AG09309 (cell line): ENCODE results near the gene CHAF1B.

ENCODE experiments used
- DNase-seq: peaks from one replicate; pipeline ENCODE4 v3.0.0-alpha.2; 2010; ENCODE audit warnings: low read depth
- H3K4me3 ChIP-seq: 2 replicates; pipeline ENCODE4 v1.5.1; 2011; ENCODE audit warnings: mild to moderate bottlenecking, low read depth, low read length, moderate library complexity; ENCODE audit not compliant: control insufficient read depth
- CTCF ChIP-seq: IDR thresholded peaks from 2 replicates; pipeline ENCODE4 v1.5.1; 2011; ENCODE audit warnings: mild to moderate bottlenecking, low read depth, low read length, inconsistent platforms; ENCODE audit not compliant: insufficient read depth, control insufficient read depth; ENCODE audit errors: missing control alignments

The CHAF1B gene

DNA sequence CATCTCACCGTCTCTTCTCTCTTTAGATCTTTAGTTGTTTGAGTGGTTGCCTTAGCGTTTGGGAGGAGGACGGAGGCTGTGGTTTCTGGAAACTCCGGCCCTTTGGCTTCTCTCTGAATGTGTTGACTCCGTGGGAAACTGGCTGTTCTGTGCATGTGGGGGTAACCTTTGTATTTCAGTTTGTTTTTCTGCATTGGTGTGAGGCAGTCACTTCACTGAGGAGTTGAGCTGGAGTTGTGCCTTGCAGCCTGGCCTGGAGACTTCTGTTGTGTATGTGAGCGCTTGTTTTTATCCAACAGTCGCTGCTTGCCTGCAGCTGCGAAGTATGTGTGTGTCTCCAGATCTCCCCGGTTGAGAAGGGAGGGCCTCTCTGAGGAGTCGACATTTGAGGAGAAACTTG lies 61.1 kb downstream of the CHAF1B start:
- TF ChIP-seq CTCF: no peak
- no peak overlapping the region for H3K4me3 ChIP-seq
- DNase-seq: no peak

DNA sequence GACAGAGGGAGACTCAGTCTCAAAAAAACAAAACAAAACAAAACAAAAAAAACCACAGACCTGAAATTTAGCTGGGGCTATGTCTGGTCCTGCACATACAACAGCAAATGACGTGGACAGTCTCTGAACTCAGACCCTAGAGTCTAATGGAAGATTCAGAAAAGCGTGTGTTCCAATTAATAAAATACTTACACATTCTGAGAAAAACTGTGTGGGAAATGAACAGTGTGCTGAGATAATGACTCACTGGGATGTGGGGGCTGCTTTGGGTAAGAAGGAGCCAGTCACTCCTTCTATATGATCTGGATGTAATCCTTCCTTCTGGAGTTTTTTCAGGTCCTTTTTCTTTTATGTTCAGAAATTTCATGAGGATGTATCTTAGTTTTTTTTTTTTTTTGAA lies 65.3 kb downstream of the CHAF1B start:
- TF ChIP-seq CTCF: no peak
- no peak overlapping the region for H3K4me3 ChIP-seq
- no peak for DNase-seq

GRCh38 chr21:36451506-36451905 lies 66.3 kb downstream of the CHAF1B start:
- no peak overlapping the region for H3K4me3 ChIP-seq
- DNase-seq: no peak
- no peak for TF ChIP-seq CTCF

DNA sequence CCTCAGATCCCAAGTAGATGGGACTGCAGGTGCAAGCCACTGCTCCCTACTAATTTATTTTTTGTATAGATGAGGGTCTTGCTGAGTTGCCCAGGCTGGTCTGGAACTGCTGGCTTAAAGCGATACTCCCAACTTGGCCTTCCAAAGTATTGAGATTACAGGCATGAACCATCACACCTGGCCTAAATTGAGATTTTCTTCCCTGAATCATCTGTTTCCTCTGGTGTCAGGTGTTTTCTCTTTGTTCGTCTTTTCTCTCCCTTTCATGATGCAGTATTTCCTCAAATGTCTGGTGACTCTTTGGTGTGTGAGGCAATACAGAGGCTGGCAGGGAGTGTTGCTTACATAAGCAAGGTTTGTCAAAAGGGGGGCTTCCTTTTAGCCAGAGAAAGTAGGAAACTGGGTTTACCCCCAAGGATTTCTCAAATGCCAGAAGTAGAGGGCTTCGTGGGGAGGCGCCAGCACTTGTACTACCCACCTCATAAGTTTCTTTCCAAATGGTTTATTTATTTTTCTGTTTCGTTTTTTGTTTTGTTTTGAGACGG lies 67.2 kb downstream of the CHAF1B start:
- no peak for TF ChIP-seq CTCF
- no peak for DNase-seq
- no peak overlapping the region for H3K4me3 ChIP-seq

- TF ChIP-seq CTCF: no peak
- no peak overlapping the region for H3K4me3 ChIP-seq
- no peak for DNase-seq
Observed at GRCh38 chr21:36454093-36454531, 68.9 kb downstream of the CHAF1B start.

- H3K4me3 ChIP-seq: no peak overlapping the region
- no peak for DNase-seq
- TF ChIP-seq CTCF: no peak
Observed at GRCh38 chr21:36454706-36455105, 69.5 kb downstream of the CHAF1B start.

DNA sequence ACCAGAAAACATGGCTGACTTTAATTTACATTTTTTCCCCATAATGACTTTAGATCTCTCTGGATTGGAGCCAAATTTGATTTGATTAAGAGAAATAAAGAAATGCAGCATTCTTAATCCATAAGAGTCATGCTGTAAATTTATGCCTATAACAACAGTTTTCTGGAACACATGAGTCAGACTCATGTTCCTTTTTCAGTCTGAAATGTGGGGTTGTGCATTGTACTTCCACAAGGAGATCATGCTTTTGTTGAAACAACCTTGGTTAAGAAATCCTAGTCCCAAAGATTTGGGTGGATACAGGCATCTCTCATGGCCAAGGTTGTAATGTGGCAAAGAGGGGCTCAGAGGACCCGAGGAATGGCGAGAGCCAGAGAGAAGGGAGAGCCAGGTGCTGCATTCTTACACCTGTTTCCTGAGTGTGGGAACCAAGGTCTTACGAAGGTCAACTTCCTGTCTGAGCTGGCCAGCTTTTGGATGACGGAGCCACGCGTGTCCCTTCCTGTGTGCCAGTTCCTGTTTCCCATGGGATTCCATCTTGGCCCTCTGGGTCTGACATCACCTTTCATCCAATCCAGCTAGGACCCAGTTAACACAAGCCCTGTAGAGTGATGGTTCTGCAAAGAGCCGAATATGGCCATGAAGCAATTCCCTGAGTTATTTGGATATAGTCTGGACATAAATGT lies 71.7 kb downstream of the CHAF1B start:
- H3K4me3 ChIP-seq: no peak overlapping the region
- DNase-seq: no peak
- no peak for TF ChIP-seq CTCF
